ENCODE results near the gene BMI1.
A peak's percentile ranks its signal among the peaks of the same experiment; 100 is the strongest.

BMI1 gene

GRCh38 chr10:22323538-22324305, 2.8 kb downstream of the BMI1 start:
- POLR2A ChIA-PET: interaction anchor here (0.6 to 2.1 kb wide), 5 partner anchors 8 to 94 kb away, joined by 3 to 9 read pairs (median 6); partner anchors contain the start of gene COMMD3
- Histone ChIP-seq H3K9me3 (ENCODE audit: control insufficient read depth, insufficient read depth, low read depth, low read length) (no peaks in the 10 kb centered on the region), H3K36me3 (ENCODE audit: control insufficient read depth in 2 of 2, insufficient read depth in 1 of 2, low read length in 2 of 2) (peaks cover 16 to 22% of the 10 kb centered on the region in 2 experiments; a peak in 2 of 3 replicates), H3K27ac (ENCODE audit: extremely low read depth, low read depth, low read length) (no peak overlapping the region), H3K4me3 (ENCODE audit: low read depth, low read length) (peak overlapping the region; percentile 81), H3K4me1 (ENCODE audit: control insufficient read depth, insufficient read depth, low read length) (peaks cover 14% of the 10 kb centered on the region)
- CTCF ChIA-PET: interaction anchor here (0.5 to 1.3 kb wide), 7 partner anchors 80 to 577 kb away, joined by 3 to 5 read pairs (median 3); no protein-coding TSS in a partner anchor
- peak; percentile 61; the same call in 1 of the 2 replicates for TF ChIP-seq BCL6B (tag by site-specific recombination; IDR thresholded peaks at IDR 0.05)
- 0 out of 2 replicates have a peak, but pooled peaks have one; percentile 36 for TF ChIP-seq OSR2 (tag by site-specific recombination; IDR thresholded peaks at IDR 0.05)
- no peak for TF ChIP-seq ZNF76 (tag by site-specific recombination; IDR thresholded peaks at IDR 0.05; ENCODE audit: borderline replicate concordance, low read depth)
- peak; percentile 79 for TF ChIP-seq PRDM6 (tag by site-specific recombination; IDR thresholded peaks at IDR 0.05)

GRCh38 chr10:22324413-22324812, 3.5 kb downstream of the BMI1 start:
- ChIA-PET POLR2A (interaction anchor here (0.6 to 1.8 kb wide), 4 partner anchors 9 to 95 kb away, joined by 3 to 9 read pairs (median 6); partner anchors contain the start of gene COMMD3), CTCF (interaction anchor here (0.6 to 1.2 kb wide), 3 partner anchors 151 to 378 kb away, joined by 3 read pairs; no protein-coding TSS in a partner anchor)
- H3K4me1 ChIP-seq (ENCODE audit: control insufficient read depth, insufficient read depth, low read length): peaks cover 14% of the 10 kb centered on the region
- no peaks in the 10 kb centered on the region for H3K9me3 ChIP-seq (ENCODE audit: control insufficient read depth, insufficient read depth, low read depth, low read length)
- H3K4me3 ChIP-seq (ENCODE audit: low read depth, low read length): peak overlapping the region; percentile 58
- peak overlapping the region; percentile 70; the same call in 1 of the 2 replicates for H3K27ac ChIP-seq (ENCODE audit: extremely low read depth, low read depth, low read length)
- peaks cover 23 to 27% of the 10 kb centered on the region in 2 experiments; a peak in 2 of 3 replicates for H3K36me3 ChIP-seq (ENCODE audit: control insufficient read depth in 2 of 2, insufficient read depth in 1 of 2, low read length in 2 of 2)
- TF ChIP-seq MEIS1 (CRISPR knock-in tag; IDR thresholded peaks at IDR 0.05; ENCODE audit: borderline replicate concordance): no peak
- TF ChIP-seq AEBP2 (tag by site-specific recombination; IDR thresholded peaks at IDR 0.05; ENCODE audit: borderline replicate concordance): no peak
- TF ChIP-seq REST (tag by site-specific recombination; IDR thresholded peaks at IDR 0.05): no peak
- TF ChIP-seq ZNF18 (tag by site-specific recombination; IDR thresholded peaks at IDR 0.05): no peak
- no peak for TF ChIP-seq TSHZ1 (tag by site-specific recombination; IDR thresholded peaks at IDR 0.05; ENCODE audit: borderline replicate concordance)
- no peak for TF ChIP-seq SCRT1 (tag by site-specific recombination; IDR thresholded peaks at IDR 0.05; ENCODE audit: borderline replicate concordance)
- TF ChIP-seq GFI1B (tag by site-specific recombination; IDR thresholded peaks at IDR 0.05): no peak
- TF ChIP-seq ZBTB21 (tag by site-specific recombination; IDR thresholded peaks at IDR 0.05): no peak
- no peak for TF ChIP-seq ZNF449 (tag by site-specific recombination; IDR thresholded peaks at IDR 0.05)
- no peak for TF ChIP-seq ZNF701 (tag by site-specific recombination; IDR thresholded peaks at IDR 0.05)
- TF ChIP-seq REPIN1 (tag by site-specific recombination; IDR thresholded peaks at IDR 0.05; ENCODE audit: low read depth): no peak
- no peak for TF ChIP-seq ZNF202 (tag by site-specific recombination; IDR thresholded peaks at IDR 0.05; ENCODE audit: borderline replicate concordance)
